NK-92 (cell line): ENCODE data around the gene SLC38A10.

Experiments
- DNase-seq: peaks from one replicate; lab custom pipeline; 2025; ENCODE audit not compliant: unreplicated experiment; lab: John Stamatoyannopoulos, UW

SLC38A10 gene

GRCh38 chr17:81295031-81295675, at the start of gene SLC38A10:
TSS of gene SLC38A10 (minus strand) at chr17:81295307. CDS start at chr17:81294921, 386 bp downstream.
- peak; percentile 48 for DNase-seq

GRCh38 chr17:81342269-81343070, 47.4 kb upstream of the SLC38A10 start:
- no peak for DNase-seq

- DNase-seq: no peak
Measured at GRCh38 chr17:81341516-81342268, 46.6 kb upstream of the SLC38A10 start.

GRCh38 chr17:81340607-81341515, 45.8 kb upstream of the SLC38A10 start:
- DNase-seq: no peak

- DNase-seq: no peak
Measured at GRCh38 chr17:81339534-81340296, 44.6 kb upstream of the SLC38A10 start.

GRCh38 chr17:81339191-81339533, 44.1 kb upstream of the SLC38A10 start:
- no peak for DNase-seq

GRCh38 chr17:81338274-81339190, 43.4 kb upstream of the SLC38A10 start:
- DNase-seq: no peak

GRCh38 chr17:81337476-81337879, 42.4 kb upstream of the SLC38A10 start:
- no peak for DNase-seq

- no peak for DNase-seq
Measured at GRCh38 chr17:81336930-81337325, 41.8 kb upstream of the SLC38A10 start.

- DNase-seq: no peak
Measured at GRCh38 chr17:81336296-81336929, 41.3 kb upstream of the SLC38A10 start.

- DNase-seq: no peak
Measured at GRCh38 chr17:81335773-81336157, 40.7 kb upstream of the SLC38A10 start.

GRCh38 chr17:81334987-81335772, 40.1 kb upstream of the SLC38A10 start:
- no peak for DNase-seq

GRCh38 chr17:81334391-81334901, 39.3 kb upstream of the SLC38A10 start:
- no peak for DNase-seq

GRCh38 chr17:81333616-81334368, 38.7 kb upstream of the SLC38A10 start:
- no peak for DNase-seq

GRCh38 chr17:81332914-81333528, 37.9 kb upstream of the SLC38A10 start:
- no peak for DNase-seq

- no peak for DNase-seq
Measured at GRCh38 chr17:81332118-81332834, 37.2 kb upstream of the SLC38A10 start.
